OCI-LY3 (cell line): Measurements from ENCODE around the gene CAMTA1.

Experiments
- H2AFZ ChIP-seq: fragments of 200-600, 300-600 bp; shearing (Covaris generic); 2 replicates; pipeline ENCODE4 v1.6.0; 2014; ENCODE audit warnings: antibody characterized with exemption, low read depth, low read length
- H3K27ac ChIP-seq: fragments of 200-600, 300-600 bp; sonication (generic); 2 replicates; pipeline ENCODE4 v1.5.1; 2014; ENCODE audit warnings: mild to moderate bottlenecking, low read length, moderate library complexity, mixed read lengths
- H3K27me3 ChIP-seq: fragments of 200-600, 300-600 bp; sonication (generic); 2 replicates; pipeline ENCODE4 v1.6.1; 2014; ENCODE audit warnings: low read depth, low read length, mixed read lengths
- H3K36me3 ChIP-seq: fragments of 200-600, 300-600 bp; sonication (generic); replicated peaks from 2 replicates; pipeline ENCODE3; 2014; ENCODE audit warnings: low read depth, low read length, mixed read lengths
- H3K4me1 ChIP-seq: fragments of 300-600, 200-600 bp; sonication (generic); 2 replicates; pipeline ENCODE4 v1.6.1; 2014; ENCODE audit warnings: low read length, mixed read lengths
- H3K4me2 ChIP-seq: fragments of 200-600, 300-600 bp; sonication (generic); 2 replicates; pipeline ENCODE4 v1.6.1; 2014; ENCODE audit warnings: low read length, mixed read lengths
- H3K4me3 ChIP-seq: fragments of 300-600, 200-600 bp; sonication (generic); 2 replicates; pipeline ENCODE4 v1.5.1; 2014; ENCODE audit warnings: antibody characterized with exemption, mild to moderate bottlenecking, low read length, moderate library complexity
- H3K79me2 ChIP-seq: fragments of 300-600, 200-600 bp; shearing (Covaris generic); 2 replicates; pipeline ENCODE4 v1.6.1; 2014; ENCODE audit warnings: mild to moderate bottlenecking, low read length, mixed read lengths
- H3K9ac ChIP-seq: fragments of 300-600, 200-600 bp; shearing (Covaris generic); 2 replicates; pipeline ENCODE4 v1.6.0; 2014; ENCODE audit warnings: mild to moderate bottlenecking, low read length, moderate library complexity
- H3K9me3 ChIP-seq: fragments of 200-600, 300-600 bp; shearing (Covaris generic); 2 replicates; pipeline ENCODE4 v1.6.1; 2014; ENCODE audit warnings: low read length, mixed read lengths; ENCODE audit not compliant: insufficient read depth
- H4K20me1 ChIP-seq: fragments of 200-600, 300-600 bp; sonication (generic); 2 replicates; pipeline ENCODE4 v1.6.1; 2016; ENCODE audit warnings: low read length, mixed read lengths; ENCODE audit not compliant: insufficient read depth
- EZH2phosphoT487 ChIP-seq: fragments of 200-600 bp; shearing (Covaris generic); IDR thresholded peaks from 2 replicates; pipeline ENCODE4 v1.6.1; 2018; ENCODE audit warnings: antibody characterized with exemption, mixed run types, low read depth
- TF ChIP-seq, protein P1 (sequence below): fragments of 200-600, 300-600 bp; sonication (generic); IDR thresholded peaks from 2 replicates; pipeline ENCODE4 v1.5.1; 2014; ENCODE audit warnings: antibody characterized with exemption, low read length, low read depth

The CAMTA1 gene

DNA sequence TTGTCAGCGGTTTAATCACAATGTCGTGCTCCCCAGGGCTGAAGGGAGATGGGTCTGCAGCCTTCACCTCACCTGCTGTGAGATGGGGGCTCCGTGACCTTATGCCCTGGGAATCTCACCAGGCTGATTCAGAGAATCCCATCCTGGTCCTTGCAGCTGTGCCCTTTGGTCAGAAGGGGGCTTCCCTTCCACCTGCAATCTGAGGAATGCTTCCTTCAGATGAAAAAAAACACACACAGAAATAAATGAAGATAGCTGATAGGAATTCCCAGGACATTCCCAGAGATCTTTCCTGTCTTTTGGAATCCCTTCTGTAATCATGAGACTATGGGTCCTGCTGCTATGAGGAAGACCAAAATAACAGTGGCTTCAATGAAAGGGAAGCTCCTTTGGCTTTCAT, 858.8 kb downstream of the CAMTA1 start:
- H3K27ac ChIP-seq, result no peak overlapping the region
- no peak overlapping the region for H3K9ac ChIP-seq
- H3K79me2 ChIP-seq, result no peaks in the 10 kb centered on the region
- H3K4me2 ChIP-seq, result no peak overlapping the region
- TF ChIP-seq, protein P1, sequence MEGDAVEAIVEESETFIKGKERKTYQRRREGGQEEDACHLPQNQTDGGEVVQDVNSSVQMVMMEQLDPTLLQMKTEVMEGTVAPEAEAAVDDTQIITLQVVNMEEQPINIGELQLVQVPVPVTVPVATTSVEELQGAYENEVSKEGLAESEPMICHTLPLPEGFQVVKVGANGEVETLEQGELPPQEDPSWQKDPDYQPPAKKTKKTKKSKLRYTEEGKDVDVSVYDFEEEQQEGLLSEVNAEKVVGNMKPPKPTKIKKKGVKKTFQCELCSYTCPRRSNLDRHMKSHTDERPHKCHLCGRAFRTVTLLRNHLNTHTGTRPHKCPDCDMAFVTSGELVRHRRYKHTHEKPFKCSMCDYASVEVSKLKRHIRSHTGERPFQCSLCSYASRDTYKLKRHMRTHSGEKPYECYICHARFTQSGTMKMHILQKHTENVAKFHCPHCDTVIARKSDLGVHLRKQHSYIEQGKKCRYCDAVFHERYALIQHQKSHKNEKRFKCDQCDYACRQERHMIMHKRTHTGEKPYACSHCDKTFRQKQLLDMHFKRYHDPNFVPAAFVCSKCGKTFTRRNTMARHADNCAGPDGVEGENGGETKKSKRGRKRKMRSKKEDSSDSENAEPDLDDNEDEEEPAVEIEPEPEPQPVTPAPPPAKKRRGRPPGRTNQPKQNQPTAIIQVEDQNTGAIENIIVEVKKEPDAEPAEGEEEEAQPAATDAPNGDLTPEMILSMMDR, result no peak
- no peak for TF ChIP-seq EZH2phosphoT487
- no peaks in the 10 kb centered on the region for H3K4me1 ChIP-seq
- no peak overlapping the region for H2AFZ ChIP-seq
- no peaks in the 10 kb centered on the region for H3K36me3 ChIP-seq
- H3K4me3 ChIP-seq, result no peak overlapping the region
- no peaks in the 10 kb centered on the region for H4K20me1 ChIP-seq
- H3K9me3 ChIP-seq, result no peaks in the 10 kb centered on the region
- H3K27me3 ChIP-seq, result no peaks in the 10 kb centered on the region

DNA sequence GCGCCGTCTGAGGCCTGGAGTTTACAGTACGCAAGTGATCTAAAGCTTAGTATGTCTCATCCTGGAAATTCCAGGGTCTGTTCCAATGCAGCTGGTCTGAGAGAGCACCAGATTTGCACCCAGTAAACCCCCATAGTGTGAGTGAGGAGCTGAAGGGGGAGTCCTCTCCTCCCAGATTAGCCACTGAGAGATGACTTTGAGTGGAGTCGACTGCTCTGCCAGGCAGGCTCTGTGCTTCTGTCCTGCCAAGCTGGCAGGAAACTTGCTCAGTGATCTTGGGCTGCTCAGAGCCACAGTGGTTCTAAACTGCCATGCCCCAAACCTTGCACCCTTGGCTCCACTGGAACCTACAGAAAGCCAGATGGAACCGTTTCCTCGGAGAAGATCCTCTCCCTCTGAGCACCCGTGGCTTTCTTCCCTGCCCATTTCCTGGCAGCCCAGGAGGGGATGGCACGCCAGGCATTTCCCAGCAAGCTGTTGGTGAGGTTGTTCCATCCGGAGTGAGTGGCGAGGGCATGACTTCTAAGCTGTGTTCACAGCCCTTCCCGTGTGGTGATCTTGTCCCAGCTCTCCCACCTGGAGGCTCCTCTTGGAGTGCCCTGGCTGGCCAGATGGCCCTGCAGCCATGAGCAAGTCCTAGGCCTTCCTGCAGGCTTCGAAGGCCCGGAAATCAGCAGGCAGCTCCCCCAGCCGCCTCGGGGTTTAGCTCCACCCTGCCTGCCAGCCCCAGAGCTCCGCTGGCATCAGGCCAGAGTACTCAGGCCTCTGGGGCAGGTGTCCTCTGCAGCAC, 859.9 kb downstream of the CAMTA1 start:
- H3K27me3 ChIP-seq, result no peaks in the 10 kb centered on the region
- H3K36me3 ChIP-seq, result no peaks in the 10 kb centered on the region
- H3K4me2 ChIP-seq, result no peak overlapping the region
- H3K79me2 ChIP-seq, result no peaks in the 10 kb centered on the region
- no peak overlapping the region for H3K4me3 ChIP-seq
- H3K9ac ChIP-seq, result no peak overlapping the region
- no peak overlapping the region for H2AFZ ChIP-seq
- H3K4me1 ChIP-seq, result no peaks in the 10 kb centered on the region
- H3K27ac ChIP-seq, result no peak overlapping the region
- H3K9me3 ChIP-seq, result no peaks in the 10 kb centered on the region
- no peaks in the 10 kb centered on the region for H4K20me1 ChIP-seq
- no peak for TF ChIP-seq EZH2phosphoT487

DNA sequence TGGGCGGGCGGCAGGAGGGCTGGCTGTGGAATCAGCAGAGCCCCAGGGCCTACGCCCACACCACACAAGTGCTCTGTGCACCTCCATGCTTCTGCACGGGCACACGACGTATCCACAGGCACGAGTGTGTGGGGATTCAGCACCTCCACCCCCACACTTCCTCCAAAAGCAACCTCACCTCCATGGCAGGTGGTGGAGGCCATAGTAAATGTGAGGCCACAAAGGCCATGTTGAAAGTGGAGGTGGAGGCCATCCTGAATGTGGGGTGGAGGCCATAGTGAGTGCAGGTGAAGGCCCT, 860.4 kb downstream of the CAMTA1 start:
- no peak overlapping the region for H3K9ac ChIP-seq
- H3K4me2 ChIP-seq, result no peak overlapping the region
- no peak overlapping the region for H2AFZ ChIP-seq
- H3K27me3 ChIP-seq, result no peaks in the 10 kb centered on the region
- no peak overlapping the region for H3K4me3 ChIP-seq
- H3K9me3 ChIP-seq, result no peaks in the 10 kb centered on the region
- TF ChIP-seq, protein P1, result no peak
- no peak for TF ChIP-seq EZH2phosphoT487
- H3K4me1 ChIP-seq, result no peaks in the 10 kb centered on the region
- H4K20me1 ChIP-seq, result no peaks in the 10 kb centered on the region
- no peak overlapping the region for H3K27ac ChIP-seq
- no peaks in the 10 kb centered on the region for H3K36me3 ChIP-seq
- H3K79me2 ChIP-seq, result no peaks in the 10 kb centered on the region

DNA sequence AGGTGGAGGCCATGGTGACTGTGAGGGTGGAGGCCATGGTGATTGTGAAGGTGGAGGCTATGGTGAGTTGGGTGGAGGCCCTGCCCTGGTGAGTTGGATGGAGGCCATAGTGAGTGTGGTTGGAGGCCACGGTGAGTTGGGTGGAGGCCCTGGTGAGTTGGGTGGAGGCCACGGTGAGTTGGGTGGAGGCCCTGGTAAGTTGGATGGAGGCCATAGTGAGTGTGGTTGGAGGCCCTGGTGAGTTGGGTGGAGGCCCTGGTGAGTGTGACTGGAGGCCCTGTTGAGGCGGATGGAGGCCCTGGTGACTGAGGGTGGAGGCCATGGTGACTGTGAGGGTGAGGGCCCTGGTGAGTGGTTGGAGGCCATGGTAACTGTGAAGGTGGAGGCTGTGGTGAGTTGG, 860.9 kb downstream of the CAMTA1 start:
- no peaks in the 10 kb centered on the region for H3K27me3 ChIP-seq
- H3K36me3 ChIP-seq, result no peaks in the 10 kb centered on the region
- no peaks in the 10 kb centered on the region for H3K4me1 ChIP-seq
- no peaks in the 10 kb centered on the region for H3K79me2 ChIP-seq
- no peaks in the 10 kb centered on the region for H4K20me1 ChIP-seq
- H3K4me3 ChIP-seq, result no peak overlapping the region
- H3K4me2 ChIP-seq, result no peak overlapping the region
- no peak for TF ChIP-seq EZH2phosphoT487
- TF ChIP-seq, protein P1, result no peak
- no peaks in the 10 kb centered on the region for H3K9me3 ChIP-seq
- no peak overlapping the region for H3K9ac ChIP-seq
- no peak overlapping the region for H2AFZ ChIP-seq
- no peak overlapping the region for H3K27ac ChIP-seq
